NCI-H748 (cell line): ENCODE measurements around the gene TMEM240.
"Not testable (repeated sequence)": the region's sequence is repeated elsewhere in the genome, so short reads cannot be mapped to it uniquely, and the experiment has no call there.

ENCODE experiments used
- DNase-seq: peaks from one replicate; lab custom pipeline; 2025; ENCODE audit not compliant: unreplicated experiment; lab: John Stamatoyannopoulos, UW

The TMEM240 gene

DNA sequence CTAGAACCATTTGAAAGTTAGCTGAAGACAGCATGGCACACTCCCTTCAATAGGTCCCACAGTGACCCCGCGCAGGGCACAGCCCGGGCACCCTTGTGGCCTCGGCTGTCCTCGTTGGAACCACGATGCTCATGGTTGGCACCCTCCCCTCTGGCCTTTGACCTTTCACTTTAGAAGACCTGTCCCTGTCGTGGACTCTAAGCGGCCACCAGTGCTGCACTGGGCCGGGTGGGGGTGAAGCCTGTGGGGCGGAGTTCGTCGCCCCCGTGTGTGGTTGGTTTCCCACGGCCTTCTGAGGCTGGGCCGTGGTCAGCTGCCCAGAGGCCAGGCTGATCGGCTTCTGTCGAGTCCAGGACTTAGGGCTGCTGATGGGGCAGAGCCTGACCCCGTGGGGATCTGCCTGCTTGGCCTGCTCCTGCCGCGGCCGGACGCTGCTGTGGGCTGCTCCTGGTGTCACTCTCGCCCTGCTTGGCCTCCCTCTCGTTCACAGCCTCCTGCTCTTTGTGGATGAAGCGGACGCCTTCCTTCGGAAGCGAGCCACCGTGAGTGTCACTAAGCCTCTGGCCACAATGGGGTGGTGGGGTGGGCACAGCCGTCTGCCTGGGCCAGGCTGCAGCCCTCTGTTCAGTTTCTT, 15.6 kb downstream of the TMEM240 start:
- DNase-seq, result not testable (repeated sequence)

- not testable (repeated sequence) for DNase-seq
Observed at GRCh38 chr1:1523651-1524050, 16.8 kb downstream of the TMEM240 start.

GRCh38 chr1:1523226-1523625, 17.2 kb downstream of the TMEM240 start:
- DNase-seq, result not testable (repeated sequence)

DNA sequence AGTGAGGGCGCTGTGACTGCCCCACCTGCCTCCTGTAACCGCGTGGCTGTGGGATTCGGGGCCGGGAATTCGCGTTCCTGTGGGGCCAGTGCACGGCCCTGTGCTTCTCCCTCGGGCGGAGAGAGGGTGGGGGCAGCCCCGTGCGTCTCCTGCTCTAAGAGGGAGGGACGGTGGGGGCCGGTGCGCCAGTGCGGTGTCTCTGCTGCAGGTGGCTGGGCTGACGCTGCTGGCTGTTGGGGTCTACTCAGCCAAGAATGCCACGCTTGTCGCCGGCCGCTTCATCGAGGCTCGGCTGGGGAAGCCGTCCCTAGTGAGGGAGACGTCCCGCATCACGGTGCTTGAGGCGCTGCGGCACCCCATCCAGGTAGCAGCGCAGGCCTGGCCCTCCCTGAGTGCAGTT, 17.9 kb downstream of the TMEM240 start:
- DNase-seq, result not testable (repeated sequence)

DNA sequence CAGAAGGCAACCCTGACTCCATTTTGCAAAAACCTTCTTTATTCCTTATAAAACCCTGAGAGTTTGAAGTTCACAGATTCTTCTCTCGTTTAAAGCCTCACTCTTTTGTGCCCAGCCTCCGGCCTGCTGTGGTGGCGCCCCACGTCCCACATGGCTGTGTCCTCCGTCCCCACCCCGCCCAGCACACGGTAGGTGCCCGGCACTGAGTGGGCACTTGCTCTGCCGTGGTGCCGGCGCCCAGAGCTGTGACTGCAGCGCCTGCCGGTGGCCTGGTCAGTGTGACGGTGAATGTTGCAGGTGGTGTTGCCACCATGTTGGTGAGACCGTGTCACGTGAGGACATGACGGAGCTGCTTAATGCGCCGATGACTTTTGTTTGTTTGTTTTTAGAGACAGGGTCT, 19.1 kb downstream of the TMEM240 start:
- DNase-seq, result no peak

DNA sequence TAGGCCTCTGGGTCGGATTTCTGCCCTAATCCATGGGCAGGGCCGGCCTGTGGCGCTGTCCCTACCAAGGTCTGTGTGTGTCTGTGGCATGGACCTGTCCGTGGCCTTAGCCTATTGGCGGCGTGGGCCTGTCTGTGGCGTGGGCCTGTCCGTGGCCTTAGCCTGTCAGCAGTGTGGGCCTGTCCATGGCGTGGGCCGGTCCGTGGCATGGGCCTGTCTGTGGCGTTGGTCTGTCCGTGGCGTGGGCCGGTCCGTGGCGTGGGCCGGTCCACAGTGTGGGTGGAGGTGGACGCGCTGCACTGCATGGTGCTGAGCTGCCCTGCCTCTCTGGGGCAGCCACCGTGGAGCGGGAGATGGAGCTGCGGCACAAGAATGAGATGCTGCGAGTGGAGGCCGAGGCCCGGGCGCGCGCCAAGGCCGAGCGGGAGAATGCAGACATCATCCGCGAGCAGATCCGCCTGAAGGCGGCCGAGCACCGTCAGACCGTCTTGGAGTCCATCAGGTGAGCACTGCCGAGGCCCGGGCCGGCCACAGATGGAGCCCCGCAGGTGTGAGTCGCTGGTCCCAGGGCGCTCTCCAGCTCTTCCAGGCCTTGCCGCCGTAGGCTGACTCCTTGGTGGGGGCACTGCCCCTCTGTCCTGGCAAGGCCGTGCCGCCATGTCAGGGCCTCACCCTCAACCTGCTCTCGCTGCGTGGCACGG, 20.5 kb downstream of the TMEM240 start:
- not testable (repeated sequence) for DNase-seq

DNA sequence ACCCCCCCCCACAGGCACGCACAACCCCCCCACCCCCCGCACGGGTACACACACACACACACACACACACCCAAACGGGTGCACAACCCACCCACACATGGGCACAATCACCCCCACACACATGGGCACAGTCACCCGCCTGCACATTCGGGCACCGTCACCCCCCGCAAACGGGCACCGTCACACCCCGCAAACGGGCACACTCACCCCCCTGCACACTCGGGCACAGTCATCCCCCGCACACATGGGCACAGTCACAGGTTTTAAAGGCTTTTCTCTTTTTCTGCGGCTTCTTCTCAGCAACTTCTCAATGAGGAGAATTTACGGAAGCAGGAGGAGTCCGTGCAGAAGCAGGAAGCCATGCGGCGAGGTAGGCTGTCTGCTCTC, 21.8 kb downstream of the TMEM240 start:
- not testable (repeated sequence) for DNase-seq

GRCh38 chr1:1517973-1518620, 22.3 kb downstream of the TMEM240 start:
- no peak for DNase-seq

GRCh38 chr1:1516923-1517322, 23.5 kb downstream of the TMEM240 start:
- not testable (repeated sequence) for DNase-seq

DNA sequence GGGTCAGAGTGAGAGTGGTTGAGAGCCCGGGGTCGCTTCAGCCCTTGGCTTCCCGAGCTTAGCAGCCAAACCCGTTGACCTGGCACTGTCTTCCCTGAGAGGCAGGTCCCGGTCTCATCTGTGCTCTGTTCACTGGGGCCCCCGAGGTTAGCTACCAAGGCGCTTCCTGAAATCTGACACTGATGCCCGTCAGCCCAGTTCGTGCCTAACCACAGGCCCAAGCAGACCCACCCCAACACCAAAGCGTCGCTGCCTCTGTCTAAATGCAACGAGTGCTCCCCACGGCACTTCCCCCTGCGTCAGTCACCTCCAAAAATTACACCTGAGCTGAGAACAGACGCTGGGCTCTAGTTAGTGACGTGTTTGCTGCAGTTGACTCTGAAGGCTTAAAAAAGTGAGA, 26.0 kb downstream of the TMEM240 start:
- DNase-seq, result not testable (repeated sequence)

DNA sequence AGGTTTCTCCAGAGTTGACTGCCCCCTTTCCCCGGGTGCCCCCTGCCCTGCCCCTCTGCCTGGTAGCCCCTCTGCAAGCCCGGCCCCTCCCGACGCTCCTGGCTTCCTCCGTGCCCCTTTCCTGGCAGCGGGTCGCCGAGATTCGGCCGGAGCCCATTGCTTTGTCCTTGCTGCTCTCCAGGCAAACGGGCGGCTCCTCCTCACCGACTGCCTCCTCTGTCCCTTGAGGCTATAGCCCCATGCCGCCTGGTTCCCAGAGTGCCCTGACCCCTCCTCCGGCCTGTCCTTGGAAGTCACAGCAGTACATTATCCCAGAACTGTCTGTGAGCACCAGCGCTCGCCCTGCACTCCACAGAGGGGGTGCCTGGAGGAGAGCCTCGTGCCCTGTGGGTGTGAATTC, 26.7 kb downstream of the TMEM240 start:
- not testable (repeated sequence) for DNase-seq

- DNase-seq, result not testable (repeated sequence)
Observed at GRCh38 chr1:1512425-1512824, 28.0 kb downstream of the TMEM240 start.

- DNase-seq, result peak; percentile 97
Observed at GRCh38 chr1:1511533-1512285, 28.7 kb downstream of the TMEM240 start, which contains the start of gene ATAD3A. Gene ATAD3A (plus strand): TSS chr1:1512162. CDS start chr1:1512269, 107 bp downstream.

DNA sequence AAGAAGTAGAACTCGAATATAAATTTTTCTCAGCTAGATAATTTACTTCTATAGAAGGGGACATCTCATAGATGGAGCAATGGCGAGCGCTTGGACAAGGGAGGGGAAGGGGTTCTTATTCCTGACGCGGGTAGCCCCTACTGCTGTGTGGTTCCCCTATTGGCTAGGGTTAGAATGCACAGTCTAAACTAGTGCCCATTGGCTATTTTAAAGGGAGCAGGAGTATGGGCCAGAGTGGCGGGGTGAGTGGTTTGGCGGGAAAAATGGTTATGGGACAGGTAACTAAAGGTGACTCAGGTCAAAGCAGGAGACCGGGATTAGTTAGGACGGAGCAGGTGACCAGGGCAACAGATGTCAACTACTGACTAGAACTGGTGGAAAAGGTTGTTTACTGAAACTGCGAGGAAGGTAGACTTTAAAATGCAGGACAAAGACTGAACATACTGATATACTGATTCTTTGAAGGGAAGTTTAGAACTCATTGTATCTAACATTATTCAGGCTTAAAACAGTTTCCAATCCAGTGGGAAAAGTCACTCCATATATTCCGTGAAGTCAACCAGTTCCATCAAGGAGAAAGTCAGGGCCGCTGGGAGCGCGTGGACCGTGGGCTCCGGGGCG, 29.4 kb downstream of the TMEM240 start:
- peak; percentile 77 for DNase-seq

- not testable (repeated sequence) for DNase-seq
Observed at GRCh38 chr1:1509465-1509850, 31.0 kb downstream of the TMEM240 start.

GRCh38 chr1:1508775-1509464, 31.5 kb downstream of the TMEM240 start:
- not testable (repeated sequence) for DNase-seq

DNA sequence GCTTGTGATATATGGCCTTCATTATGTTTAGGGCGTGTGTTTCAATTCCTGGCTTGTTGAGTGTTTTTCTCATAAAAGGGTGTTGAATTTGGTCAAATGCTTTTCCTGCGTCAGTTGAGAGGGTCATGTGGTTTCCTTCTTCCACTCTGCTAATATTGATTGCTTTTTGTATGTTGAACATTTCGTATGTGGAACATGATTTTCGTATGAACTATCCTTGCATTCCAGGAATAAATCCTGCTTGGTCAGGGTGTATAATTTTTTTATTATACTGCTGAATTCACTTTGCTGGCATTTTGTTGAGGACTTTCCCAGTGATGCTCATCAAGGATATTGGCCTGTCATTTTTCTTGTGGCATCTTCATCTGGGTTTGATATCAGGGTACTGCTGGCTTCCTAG, 33.1 kb downstream of the TMEM240 start:
- no peak for DNase-seq

DNA sequence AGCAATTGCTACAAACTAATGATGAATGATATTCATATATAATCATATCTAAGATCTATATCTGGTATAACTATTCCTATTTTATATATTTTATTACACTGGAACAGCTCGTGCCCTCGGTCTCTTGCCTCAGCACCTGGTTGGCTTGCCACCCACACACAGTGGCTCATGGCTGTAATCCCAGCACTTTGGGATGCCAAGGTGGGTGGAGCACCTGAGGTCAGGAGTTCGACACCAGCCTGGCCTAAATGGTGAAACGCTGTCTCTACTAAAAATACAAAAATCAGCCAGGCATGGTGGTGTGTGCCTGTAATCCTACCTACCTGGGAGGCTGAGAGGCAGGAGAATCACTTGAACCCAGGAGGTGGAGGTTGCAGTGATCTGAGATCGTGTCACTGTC, 34.6 kb downstream of the TMEM240 start:
- DNase-seq, result not testable (repeated sequence)

GRCh38 chr1:1505366-1505798, 35.0 kb downstream of the TMEM240 start:
- DNase-seq, result peak; percentile 2

- peak; percentile 60 for DNase-seq
Observed at GRCh38 chr1:1504777-1505365, 35.6 kb downstream of the TMEM240 start.
